Hepatocyte (in vitro differentiated cells): Measurements from ENCODE around the gene CCL4. TPM values are rescaled to one million over a fixed set of nuclear protein-coding genes. Genes with fewer than 3 reads are reported as not detected.

Source experiments
- DNase-seq: peaks from one replicate; pipeline ENCODE4 v3.0.0-alpha.2; 2016; ENCODE audit warnings: low spot score
- H2AFZ ChIP-seq: fragments of 200-600 bp; sonication (generic); 2 replicates; pipeline ENCODE4 v1.6.0; 2016; ENCODE audit warnings: antibody characterized with exemption, mild to moderate bottlenecking
- H3K27ac ChIP-seq: fragments of 200-600 bp; sonication (generic); 2 replicates; pipeline ENCODE4 v1.5.1; 2016; ENCODE audit warnings: mild to moderate bottlenecking
- H3K27me3 ChIP-seq: fragments of 200-600 bp; sonication (generic); 2 replicates; pipeline ENCODE4 v1.6.1; 2016
- H3K36me3 ChIP-seq: fragments of 200-600 bp; sonication (generic); replicated peaks from 2 replicates; pipeline ENCODE4 v1.5.1; 2016; ENCODE audit warnings: low read depth; ENCODE audit not compliant: insufficient read depth
- H3K4me1 ChIP-seq: fragments of 200-600 bp; sonication (generic); 2 replicates; pipeline ENCODE4 v1.5.1; 2016; ENCODE audit warnings: mild to moderate bottlenecking, moderate library complexity; ENCODE audit not compliant: insufficient read depth
- H3K4me2 ChIP-seq: fragments of 200-600 bp; sonication (generic); 2 replicates; pipeline ENCODE4 v1.6.0; 2016
- H3K4me3 ChIP-seq: fragments of 200-600 bp; sonication (generic); 2 replicates; pipeline ENCODE4 v1.5.1; 2016; ENCODE audit warnings: mild to moderate bottlenecking
- H3K79me2 ChIP-seq: fragments of 200-600 bp; sonication (generic); 2 replicates; pipeline ENCODE4 v1.6.0; 2017; ENCODE audit warnings: mild to moderate bottlenecking
- H3K9me2 ChIP-seq: fragments of 200-600 bp; sonication (generic); replicated peaks from 2 replicates; pipeline ENCODE4 v1.6.0; 2017; ENCODE audit warnings: mild to moderate bottlenecking; ENCODE audit not compliant: insufficient read depth
- H3K9me3 ChIP-seq: fragments of 200-600 bp; sonication (generic); 2 replicates; pipeline ENCODE4 v1.5.1; 2016; ENCODE audit warnings: low read depth, mild to moderate bottlenecking
- H4K20me1 ChIP-seq: fragments of 200-600 bp; sonication (generic); 2 replicates; pipeline ENCODE4 v1.6.0; 2016; ENCODE audit warnings: mild to moderate bottlenecking; ENCODE audit not compliant: insufficient read depth, poor library complexity, severe bottlenecking
- EZH2 ChIP-seq: fragments of 200-600 bp; sonication (generic); IDR thresholded peaks from 2 replicates; pipeline ENCODE4 v1.6.1; 2016; ENCODE audit warnings: antibody characterized with exemption, mild to moderate bottlenecking, borderline replicate concordance
- EZH2phosphoT487 ChIP-seq: fragments of 200-600 bp; sonication (generic); IDR thresholded peaks from one replicate; pipeline ENCODE4 v1.6.1; 2018; ENCODE audit warnings: antibody characterized with exemption, mild to moderate bottlenecking, low read depth, moderate library complexity; ENCODE audit not compliant: unreplicated experiment, severe bottlenecking
- WGBS: methylation state at CpG from one replicate; pipeline ENCODE4 v1.1.6; 2016; ENCODE audit warnings: low lambda C conversion rate; ENCODE audit errors: missing lambda C conversion rate; 5-methylcytosine and 5-hydroxymethylcytosine counted together
- polyA plus RNA-seq: library from polyadenylated mRNA; unstranded; fragments of >200 nt; fragmentation: Nextera tagmentation; extraction: Ambion mirVana; gene quantifications from 2 replicates; pipeline ENCODE4 v1.2.1, GENCODE V29; 2016
- total RNA-seq: library from RNA; depleted of rRNA; stranded (reverse); fragments of >200 nt; gene quantifications from 2 replicates; pipeline ENCODE4 v1.2.3, GENCODE V29; 2014
- TF ChIP-seq, protein P1 (sequence below): fragments of 200-600 bp; sonication (generic); IDR thresholded peaks from 2 replicates; pipeline ENCODE4 v1.5.1; 2016; ENCODE audit warnings: antibody characterized with exemption, mild to moderate bottlenecking; ENCODE audit not compliant: poor library complexity

CCL4 gene
- total and polyA plus RNA-seq, 2 experiments from 2014 or later = 5.8 to 21.1 TPM

DNA sequence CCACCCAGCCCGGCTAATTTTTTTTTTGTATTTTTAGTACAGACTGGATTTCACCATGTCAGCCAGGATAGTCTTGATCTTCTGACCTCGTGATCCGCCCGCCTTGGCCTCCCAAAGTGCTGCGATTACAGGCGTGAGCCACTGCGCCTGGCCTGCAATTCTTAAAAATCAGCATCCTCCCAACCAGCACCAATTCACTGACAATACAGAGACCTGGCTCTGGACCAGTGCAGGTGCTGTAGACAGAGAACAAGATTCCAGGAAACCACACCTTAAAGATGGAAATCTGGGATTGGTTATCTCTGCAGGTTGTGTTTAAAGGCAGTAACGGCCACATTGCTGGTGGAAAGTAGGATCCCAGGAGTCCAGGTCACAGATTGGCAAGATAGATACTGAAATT is 39.2 kb downstream of the CCL4 start:
- 94% methylated on average over 8 of the region's 8 CpGs for WGBS
- no peaks in the 10 kb centered on the region for H3K27me3 ChIP-seq
- no peak overlapping the region for H3K27ac ChIP-seq
- no peaks in the 10 kb centered on the region for H3K9me2 ChIP-seq
- no peak for DNase-seq
- no peaks in the 10 kb centered on the region for H3K9me3 ChIP-seq
- no peaks in the 10 kb centered on the region for H4K20me1 ChIP-seq
- no peak overlapping the region for H3K4me3 ChIP-seq
- no peak overlapping the region for H2AFZ ChIP-seq
- no peaks in the 10 kb centered on the region for H3K79me2 ChIP-seq
- H3K36me3 ChIP-seq = no peaks in the 10 kb centered on the region
- no peaks in the 10 kb centered on the region for H3K4me1 ChIP-seq
- H3K4me2 ChIP-seq = no peak overlapping the region
- TF ChIP-seq EZH2phosphoT487 (no peak), EZH2 (no peak)
- TF ChIP-seq, protein P1, sequence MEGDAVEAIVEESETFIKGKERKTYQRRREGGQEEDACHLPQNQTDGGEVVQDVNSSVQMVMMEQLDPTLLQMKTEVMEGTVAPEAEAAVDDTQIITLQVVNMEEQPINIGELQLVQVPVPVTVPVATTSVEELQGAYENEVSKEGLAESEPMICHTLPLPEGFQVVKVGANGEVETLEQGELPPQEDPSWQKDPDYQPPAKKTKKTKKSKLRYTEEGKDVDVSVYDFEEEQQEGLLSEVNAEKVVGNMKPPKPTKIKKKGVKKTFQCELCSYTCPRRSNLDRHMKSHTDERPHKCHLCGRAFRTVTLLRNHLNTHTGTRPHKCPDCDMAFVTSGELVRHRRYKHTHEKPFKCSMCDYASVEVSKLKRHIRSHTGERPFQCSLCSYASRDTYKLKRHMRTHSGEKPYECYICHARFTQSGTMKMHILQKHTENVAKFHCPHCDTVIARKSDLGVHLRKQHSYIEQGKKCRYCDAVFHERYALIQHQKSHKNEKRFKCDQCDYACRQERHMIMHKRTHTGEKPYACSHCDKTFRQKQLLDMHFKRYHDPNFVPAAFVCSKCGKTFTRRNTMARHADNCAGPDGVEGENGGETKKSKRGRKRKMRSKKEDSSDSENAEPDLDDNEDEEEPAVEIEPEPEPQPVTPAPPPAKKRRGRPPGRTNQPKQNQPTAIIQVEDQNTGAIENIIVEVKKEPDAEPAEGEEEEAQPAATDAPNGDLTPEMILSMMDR = no peak

- WGBS = 95% methylated on average over 2 of the region's 2 CpGs
- Histone ChIP-seq H3K4me3 (no peak overlapping the region), H3K27me3 (no peaks in the 10 kb centered on the region), H3K4me1 (no peaks in the 10 kb centered on the region), H3K79me2 (no peaks in the 10 kb centered on the region), H3K9me2 (no peaks in the 10 kb centered on the region), H3K36me3 (no peaks in the 10 kb centered on the region), H3K4me2 (no peak overlapping the region), H2AFZ (no peak overlapping the region), H4K20me1 (no peaks in the 10 kb centered on the region), H3K9me3 (no peaks in the 10 kb centered on the region), H3K27ac (no peak overlapping the region)
- TF ChIP-seq, protein P1 = no peak
- TF ChIP-seq EZH2phosphoT487 (no peak), EZH2 (no peak)
- no peak for DNase-seq
Observed at GRCh38 chr17:36144014-36144413, 40.4 kb downstream of the CCL4 start.

DNA sequence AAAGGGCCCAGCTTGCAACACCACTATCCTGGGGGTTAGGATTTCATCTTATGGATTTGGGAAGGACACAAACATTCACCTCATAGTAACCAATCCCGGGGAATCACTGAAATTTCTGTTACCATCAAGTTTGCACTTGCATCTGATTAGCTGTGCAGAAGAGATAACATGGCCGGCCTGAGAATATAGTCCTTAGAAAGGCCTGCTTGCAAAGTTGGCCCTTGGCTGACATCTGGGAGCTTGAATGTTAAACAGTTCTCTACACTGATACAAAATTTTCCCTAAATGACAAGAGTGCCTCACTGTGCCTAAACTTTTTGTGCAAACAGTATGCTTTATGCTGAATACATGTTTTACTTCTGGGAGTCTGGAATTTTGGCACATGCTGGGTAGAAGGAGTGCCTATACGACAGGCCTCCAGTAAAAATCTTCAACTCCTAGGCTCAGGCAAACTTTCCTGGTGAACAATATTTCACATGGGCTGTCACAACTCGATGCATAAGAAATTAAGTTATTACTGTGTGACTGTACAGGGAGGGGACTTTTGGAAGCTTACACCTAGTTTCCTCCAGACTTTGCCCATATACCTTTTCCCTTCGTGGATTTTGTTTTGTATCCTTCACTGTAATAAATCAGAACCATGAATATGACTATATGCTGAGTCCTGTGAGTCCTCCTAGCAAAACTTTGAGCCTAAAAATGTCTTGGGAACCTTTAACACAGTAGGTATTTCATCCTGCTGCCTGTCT is 41.5 kb downstream of the CCL4 start:
- H3K36me3 ChIP-seq = no peaks in the 10 kb centered on the region
- H4K20me1 ChIP-seq = no peaks in the 10 kb centered on the region
- WGBS = 89% methylated on average over 5 of the region's 5 CpGs
- no peak for TF ChIP-seq EZH2
- TF ChIP-seq EZH2phosphoT487 = no peak
- TF ChIP-seq, protein P1 = no peak
- no peak overlapping the region for H2AFZ ChIP-seq
- H3K27ac ChIP-seq = no peak overlapping the region
- H3K4me3 ChIP-seq = no peak overlapping the region
- no peaks in the 10 kb centered on the region for H3K79me2 ChIP-seq
- H3K4me2 ChIP-seq = no peak overlapping the region
- no peaks in the 10 kb centered on the region for H3K27me3 ChIP-seq
- no peaks in the 10 kb centered on the region for H3K4me1 ChIP-seq
- no peaks in the 10 kb centered on the region for H3K9me3 ChIP-seq
- DNase-seq = no peak
- no peaks in the 10 kb centered on the region for H3K9me2 ChIP-seq

DNA sequence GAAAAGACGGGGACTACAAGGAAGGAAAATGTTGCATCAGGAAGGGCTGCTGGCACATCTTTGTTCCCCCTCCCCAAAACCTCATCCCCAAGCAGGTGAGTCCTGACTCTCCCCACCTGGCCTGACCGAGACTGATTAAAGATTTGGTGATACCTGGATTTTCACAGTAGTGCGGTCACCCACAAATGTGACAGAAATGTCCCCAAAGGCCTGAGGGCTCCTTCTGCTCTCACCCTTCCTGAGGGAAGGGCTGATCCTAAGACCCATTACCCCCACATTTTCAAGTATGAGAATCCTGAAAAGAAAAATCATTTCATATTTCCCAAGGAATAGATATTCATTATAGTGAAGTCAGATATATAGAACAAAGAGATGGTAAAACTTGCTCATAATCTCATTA is 44.0 kb downstream of the CCL4 start:
- no peaks in the 10 kb centered on the region for H4K20me1 ChIP-seq
- H3K27ac ChIP-seq = no peak overlapping the region
- no peak overlapping the region for H2AFZ ChIP-seq
- no peak overlapping the region for H3K4me3 ChIP-seq
- H3K36me3 ChIP-seq = no peaks in the 10 kb centered on the region
- peaks cover 5% of the 10 kb centered on the region for H3K27me3 ChIP-seq
- no peaks in the 10 kb centered on the region for H3K4me1 ChIP-seq
- no peak for TF ChIP-seq EZH2
- no peak for TF ChIP-seq EZH2phosphoT487
- TF ChIP-seq, protein P1 = no peak
- WGBS = 90% methylated on average over 3 of the region's 3 CpGs
- no peaks in the 10 kb centered on the region for H3K9me3 ChIP-seq
- H3K4me2 ChIP-seq = no peak overlapping the region
- no peaks in the 10 kb centered on the region for H3K79me2 ChIP-seq
- no peaks in the 10 kb centered on the region for H3K9me2 ChIP-seq
- no peak for DNase-seq
